DMS53 (cell line): Measurements from ENCODE around the gene ADIPOQ.
"Not testable (repeated sequence)": the region's sequence is repeated elsewhere in the genome, so short reads cannot be mapped to it uniquely, and the experiment has no call there.

ENCODE experiments used
- DNase-seq: peaks from one replicate; lab custom pipeline; 2025; lab: John Stamatoyannopoulos, UW

Gene ADIPOQ

DNA sequence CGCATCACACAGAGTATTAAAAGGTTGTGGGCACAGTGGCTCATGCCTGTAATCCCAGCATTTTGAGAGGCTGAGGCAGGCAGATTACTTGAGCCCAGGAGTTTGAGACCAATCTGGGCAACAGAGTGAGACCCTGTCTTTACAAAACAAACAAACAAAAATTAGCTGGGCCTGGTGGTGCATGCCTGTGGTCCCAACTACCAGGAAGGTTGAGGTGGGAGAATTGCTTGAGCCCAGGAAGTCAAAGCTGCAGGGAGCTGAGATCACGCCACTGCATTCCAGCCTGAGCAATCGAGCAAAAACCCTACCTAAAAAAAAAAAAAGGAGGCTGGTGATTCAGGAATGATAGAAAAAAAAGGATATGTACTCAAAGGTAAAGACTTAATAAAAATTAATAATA, 59.6 kb downstream of the ADIPOQ start:
- DNase-seq, result no peak

DNA sequence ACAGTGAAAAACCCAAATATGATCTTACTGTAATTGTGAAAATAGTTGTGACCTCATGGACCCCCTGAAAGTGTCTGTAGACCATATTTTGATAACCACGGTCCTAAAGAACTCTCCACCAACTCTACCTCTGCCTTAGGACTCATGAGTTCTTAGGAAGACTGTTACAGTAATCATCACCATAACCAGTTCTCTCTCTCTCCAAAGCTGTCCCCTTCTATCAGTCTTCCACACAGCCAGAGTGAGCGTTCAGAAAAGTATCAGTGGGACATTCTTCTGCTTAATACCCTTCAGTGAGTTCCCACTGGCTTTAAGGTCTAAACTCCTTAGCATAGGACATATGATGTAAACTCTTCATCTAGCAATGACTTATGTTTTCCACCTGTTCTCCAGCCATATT, 60.2 kb downstream of the ADIPOQ start:
- DNase-seq, result no peak

DNA sequence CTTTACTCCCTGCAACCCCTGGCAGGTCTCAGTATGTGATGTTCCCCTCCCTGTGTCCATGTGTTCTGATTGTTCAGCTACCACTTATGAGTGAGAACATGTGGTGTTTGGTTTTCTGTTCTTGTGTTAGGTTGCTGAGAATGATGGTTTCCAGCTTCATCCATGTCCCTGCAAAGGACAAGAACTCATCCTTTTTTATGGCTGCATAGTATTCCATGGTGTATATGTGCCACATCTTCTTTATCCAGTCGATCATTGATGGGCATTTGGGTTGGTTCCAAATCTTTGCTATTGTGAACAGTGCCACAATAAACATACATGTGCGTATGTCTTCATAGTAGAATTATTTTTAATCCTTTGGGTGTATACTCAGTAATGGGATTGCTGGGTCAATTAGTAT, 61.2 kb downstream of the ADIPOQ start:
- DNase-seq, result not testable (repeated sequence)

DNA sequence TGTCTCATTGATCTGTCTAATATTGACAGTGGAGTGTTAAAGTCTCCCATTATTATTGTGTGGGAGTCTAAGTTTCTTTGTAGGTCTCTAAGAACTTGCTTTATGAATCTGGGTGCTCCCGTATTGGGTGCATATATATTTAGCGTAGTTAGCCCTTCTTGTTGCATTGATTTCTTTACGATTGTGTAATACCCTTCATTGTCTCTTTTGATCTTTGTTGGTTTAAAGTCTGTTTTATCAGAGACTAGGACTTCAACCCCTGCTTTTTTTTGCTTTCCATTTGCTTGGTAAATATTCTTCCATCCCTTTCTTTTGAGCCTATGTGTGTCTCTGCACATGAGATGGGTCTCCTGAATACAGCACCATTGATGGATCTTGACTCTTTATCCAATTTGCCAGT, 64.6 kb downstream of the ADIPOQ start:
- not testable (repeated sequence) for DNase-seq
